WTC11 (cell line): ENCODE data around the gene ADCY3. TPM values are rescaled to one million over a fixed set of nuclear protein-coding genes. Genes with fewer than 3 reads are reported as not detected.

Experiments
- ATAC-seq: fragments of 200-7000 bp; cut with Tn5 transposase; 2 replicates; pipeline ENCODE4 v1.10.0; 2021; ENCODE audit warnings: mild to moderate bottlenecking, moderate library complexity
- CTCF ChIA-PET: fragments of 300-600 bp; sonication (Branson Sonifier 250); formaldehyde crosslinking; loops from one replicate; lab custom pipeline; 2021; ENCODE audit warnings: antibody characterized with exemption; lab: Charles Lee
- POLR2A ChIA-PET: fragments of 350-600 bp; sonication (Branson Sonifier 250); formaldehyde crosslinking; loops from one replicate; lab custom pipeline; 2021; ENCODE audit warnings: antibody characterized with exemption; lab: Charles Lee
- DNase-seq: peaks from one replicate; pipeline ENCODE4 v3.0.0; 2021; ENCODE audit warnings: low spot score
- H3K27ac Mint-ChIP-seq: 2 replicates; pipeline ENCODE4 v1.8.0; 2021; ENCODE audit warnings: mixed read lengths
- H3K27me3 Mint-ChIP-seq: 2 replicates; pipeline ENCODE4 v1.8.0; 2021; ENCODE audit warnings: low read depth, mild to moderate bottlenecking, moderate library complexity, mixed read lengths
- H3K36me3 Mint-ChIP-seq: 2 replicates; pipeline ENCODE4 v1.8.0; 2021; ENCODE audit warnings: mixed read lengths
- H3K4me1 Mint-ChIP-seq: 2 replicates; pipeline ENCODE4 v1.8.0; 2022; ENCODE audit warnings: mixed read lengths
- H3K4me3 Mint-ChIP-seq: 2 replicates; pipeline ENCODE4 v1.8.0; 2021; ENCODE audit warnings: mild to moderate bottlenecking, moderate library complexity, mixed read lengths
- H3K9me3 Mint-ChIP-seq: 2 replicates; pipeline ENCODE4 v1.8.0; 2021; ENCODE audit warnings: mixed read lengths
- FOXK1 ChIP-seq: sonication (generic); formaldehyde crosslinking; IDR thresholded peaks from 2 replicates; pipeline ENCODE4 v1.8.0; 2022; ENCODE audit warnings: mild to moderate bottlenecking, moderate library complexity, missing genetic modification reagents
- FOXP4 ChIP-seq: sonication (generic); formaldehyde crosslinking; IDR thresholded peaks from 2 replicates; pipeline ENCODE4 v1.8.0; 2022; ENCODE audit warnings: mild to moderate bottlenecking, missing genetic modification reagents
- IRF2 ChIP-seq: sonication (generic); formaldehyde crosslinking; IDR thresholded peaks from 2 replicates; pipeline ENCODE4 v1.8.0; 2022; ENCODE audit warnings: low read depth, missing genetic modification reagents, borderline replicate concordance
- MLX ChIP-seq: sonication (generic); formaldehyde crosslinking; IDR thresholded peaks from 2 replicates; pipeline ENCODE4 v1.8.1; 2023; ENCODE audit warnings: mild to moderate bottlenecking, missing genetic modification reagents, moderate library complexity
- NFATC4 ChIP-seq: fragments of 250-450 bp; sonication (Bioruptor Pico); IDR thresholded peaks from 2 replicates; pipeline ENCODE4 v1.9.0; 2021; ENCODE audit warnings: mild to moderate bottlenecking
- NFE2L1 ChIP-seq: sonication (generic); formaldehyde crosslinking; IDR thresholded peaks from 2 replicates; pipeline ENCODE4 v1.8.1; 2023; ENCODE audit warnings: missing genetic modification reagents
- NFYB ChIP-seq: sonication (generic); formaldehyde crosslinking; conservative IDR thresholded peaks from 2 replicates; pipeline ENCODE4 v1.8.0; 2022; ENCODE audit warnings: low read depth, missing genetic modification reagents
- NR2C2 ChIP-seq: sonication (generic); formaldehyde crosslinking; IDR thresholded peaks from 2 replicates; pipeline ENCODE4 v1.8.0; 2022; ENCODE audit warnings: mild to moderate bottlenecking, missing genetic modification reagents
- RORB ChIP-seq: fragments of 250-450 bp; sonication (Bioruptor Pico); IDR thresholded peaks from 2 replicates; pipeline ENCODE4 v1.9.0; 2021; ENCODE audit warnings: mild to moderate bottlenecking
- SMAD4 ChIP-seq: sonication (generic); formaldehyde crosslinking; IDR thresholded peaks from 2 replicates; pipeline ENCODE4 v1.8.0; 2022; ENCODE audit warnings: mild to moderate bottlenecking, missing genetic modification reagents
- SOX15 ChIP-seq: fragments of 250-450 bp; sonication (Bioruptor Pico); IDR thresholded peaks from 2 replicates; pipeline ENCODE4 v1.9.0; 2021; ENCODE audit warnings: mild to moderate bottlenecking
- TEAD4 ChIP-seq: sonication (generic); formaldehyde crosslinking; IDR thresholded peaks from 2 replicates; pipeline ENCODE4 v1.8.0; 2022; ENCODE audit warnings: mild to moderate bottlenecking, missing genetic modification reagents
- ZBTB21 ChIP-seq: sonication (generic); formaldehyde crosslinking; IDR thresholded peaks from 2 replicates; pipeline ENCODE4 v1.8.1; 2023; ENCODE audit warnings: mild to moderate bottlenecking, missing genetic modification reagents, borderline replicate concordance
- ZNF121 ChIP-seq: sonication (generic); formaldehyde crosslinking; IDR thresholded peaks from 2 replicates; pipeline ENCODE4 v1.8.0; 2023; ENCODE audit warnings: missing genetic modification reagents
- ZNF423 ChIP-seq: fragments of 250-450 bp; sonication (Bioruptor Pico); IDR thresholded peaks from 2 replicates; pipeline ENCODE4 v2.1.2; 2022; ENCODE audit warnings: mild to moderate bottlenecking, moderate library complexity
- ZNF671 ChIP-seq: fragments of 250-450 bp; sonication (Bioruptor Pico); IDR thresholded peaks from 2 replicates; pipeline ENCODE4 v1.8.0; 2021; ENCODE audit warnings: mild to moderate bottlenecking
- total RNA-seq: library from RNA; stranded (reverse); gene quantifications from 3 replicates; pipeline ENCODE4 v1.2.3, GENCODE V29; 2021
- TF ChIP-seq, protein P1 (sequence below): sonication (generic); formaldehyde crosslinking; conservative IDR thresholded peaks from 2 replicates; pipeline ENCODE4 v1.8.1; 2023; ENCODE audit warnings: mild to moderate bottlenecking, low read depth, missing genetic modification reagents, moderate library complexity
- TF ChIP-seq, protein P2 (sequence below): sonication (generic); formaldehyde crosslinking; IDR thresholded peaks from 2 replicates; pipeline ENCODE4 v1.8.1; 2023; ENCODE audit warnings: mild to moderate bottlenecking, missing genetic modification reagents, moderate library complexity

The ADCY3 gene
- total RNA-seq, 1 experiment from 2014 or later = 37.1 TPM

- no peak for TF ChIP-seq FOXP4 (CRISPR knock-in tag)
Observed at GRCh38 chr2:24834733-24835395, 85.2 kb downstream of the ADCY3 start (continued).

DNA sequence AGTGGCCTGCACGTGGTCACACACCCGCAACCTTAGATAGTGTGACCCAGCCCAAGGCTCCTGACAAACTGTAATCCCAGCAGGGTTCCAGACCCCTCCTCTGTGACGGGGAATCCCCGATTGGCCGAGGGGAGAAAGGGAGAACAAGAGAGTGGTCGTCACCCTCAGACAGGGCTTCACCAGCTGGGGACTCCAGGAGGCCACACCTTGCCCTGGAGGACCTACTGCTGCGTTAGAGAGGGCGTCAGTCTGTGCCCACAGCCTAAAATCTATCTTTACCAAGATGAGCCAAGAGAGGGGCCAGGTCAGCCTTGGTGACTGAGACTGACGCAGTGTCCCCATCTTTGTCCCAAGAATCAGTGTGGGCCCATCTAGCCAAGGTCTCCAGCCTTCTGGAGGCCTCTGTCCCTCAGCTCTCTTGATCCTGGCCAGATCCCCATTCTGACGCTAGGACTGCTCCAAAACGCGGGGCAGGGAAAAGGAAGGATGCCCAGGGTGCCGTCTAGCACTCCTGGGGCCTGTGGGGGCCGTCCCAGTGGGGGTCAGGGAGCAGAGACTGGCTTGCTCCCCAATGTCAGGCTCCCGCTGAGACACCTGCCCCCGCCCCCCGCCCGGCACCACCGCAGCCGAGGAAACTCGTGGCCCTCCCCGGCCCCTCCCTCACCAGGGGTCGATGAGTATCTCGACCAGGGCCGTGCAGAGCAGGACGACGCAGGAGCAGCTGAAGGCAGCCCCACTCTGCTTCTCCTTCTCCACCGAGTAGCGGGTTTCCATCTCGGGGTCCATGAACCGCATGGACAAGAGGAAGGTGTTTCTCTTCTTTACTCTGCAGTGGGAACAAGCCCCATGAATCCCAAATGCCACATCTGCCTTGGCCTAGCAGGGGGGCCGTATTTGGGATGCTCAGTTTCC lies 86.0 kb downstream of the ADCY3 start:
- Mint-ChIP-seq H3K4me1 (peaks cover 18% of the 10 kb centered on the region), H3K4me3 (no peak overlapping the region)
- DNase-seq = no peak
- ChIA-PET POLR2A (interaction anchor here (0.5 to 0.6 kb wide), 2 partner anchors 78 to 384 kb away, joined by 4 to 6 read pairs; no protein-coding TSS in a partner anchor), CTCF (interaction anchor here (0.6 to 2.5 kb wide), 3 partner anchors 71 to 295 kb away, joined by 3 to 5 read pairs (median 4); no protein-coding TSS in a partner anchor)
- TF ChIP-seq FOXP4 (CRISPR knock-in tag) = no peak
- TF ChIP-seq SMAD4 (CRISPR knock-in tag) = no peak
- no peak for TF ChIP-seq TEAD4 (CRISPR knock-in tag)
- no peak for TF ChIP-seq NR2C2
- TF ChIP-seq RORB (CRISPR knock-in tag) = no peak
- no peak for TF ChIP-seq ZNF423 (CRISPR knock-in tag)
- TF ChIP-seq ZNF121 (CRISPR knock-in tag) = no peak
- TF ChIP-seq NFATC4 (CRISPR knock-in tag) = no peak
- TF ChIP-seq, all 79 proteins: peak for 0
- ATAC-seq = no peak
- H3K27me3 Mint-ChIP-seq = no peaks in the 10 kb centered on the region
- peaks cover 33% of the 10 kb centered on the region for H3K36me3 Mint-ChIP-seq
- no peaks in the 10 kb centered on the region for H3K9me3 Mint-ChIP-seq
- H3K27ac Mint-ChIP-seq = 0 out of 2 replicates have a peak overlapping the region, but pooled peaks have one; percentile 20

- peak; percentile 14 for ATAC-seq
Observed at GRCh38 chr2:24832931-24833701, 86.9 kb downstream of the ADCY3 start.

GRCh38 chr2:24832521-24832920 lies 87.5 kb downstream of the ADCY3 start:
- Mint-ChIP-seq H3K27me3 (no peaks in the 10 kb centered on the region; the same call in 1 of the 2 replicates), H3K4me1 (peaks cover 23% of the 10 kb centered on the region), H3K36me3 (peaks cover 33% of the 10 kb centered on the region), H3K9me3 (no peaks in the 10 kb centered on the region), H3K4me3 (no peak overlapping the region), H3K27ac (peak overlapping the region; percentile 85)
- ChIA-PET CTCF (interaction anchor here (2.5 kb wide), 1 partner anchor 219 kb away, joined by 5 read pairs; no protein-coding TSS in a partner anchor), POLR2A (interaction anchor here (0.8 kb wide), 1 partner anchor 125 kb away, joined by 4 read pairs; no protein-coding TSS in a partner anchor)
- ATAC-seq = no peak
- DNase-seq = no peak
- no peak for TF ChIP-seq NFATC4 (CRISPR knock-in tag)
- no peak for TF ChIP-seq MLX (CRISPR knock-in tag)
- TF ChIP-seq, protein P1, sequence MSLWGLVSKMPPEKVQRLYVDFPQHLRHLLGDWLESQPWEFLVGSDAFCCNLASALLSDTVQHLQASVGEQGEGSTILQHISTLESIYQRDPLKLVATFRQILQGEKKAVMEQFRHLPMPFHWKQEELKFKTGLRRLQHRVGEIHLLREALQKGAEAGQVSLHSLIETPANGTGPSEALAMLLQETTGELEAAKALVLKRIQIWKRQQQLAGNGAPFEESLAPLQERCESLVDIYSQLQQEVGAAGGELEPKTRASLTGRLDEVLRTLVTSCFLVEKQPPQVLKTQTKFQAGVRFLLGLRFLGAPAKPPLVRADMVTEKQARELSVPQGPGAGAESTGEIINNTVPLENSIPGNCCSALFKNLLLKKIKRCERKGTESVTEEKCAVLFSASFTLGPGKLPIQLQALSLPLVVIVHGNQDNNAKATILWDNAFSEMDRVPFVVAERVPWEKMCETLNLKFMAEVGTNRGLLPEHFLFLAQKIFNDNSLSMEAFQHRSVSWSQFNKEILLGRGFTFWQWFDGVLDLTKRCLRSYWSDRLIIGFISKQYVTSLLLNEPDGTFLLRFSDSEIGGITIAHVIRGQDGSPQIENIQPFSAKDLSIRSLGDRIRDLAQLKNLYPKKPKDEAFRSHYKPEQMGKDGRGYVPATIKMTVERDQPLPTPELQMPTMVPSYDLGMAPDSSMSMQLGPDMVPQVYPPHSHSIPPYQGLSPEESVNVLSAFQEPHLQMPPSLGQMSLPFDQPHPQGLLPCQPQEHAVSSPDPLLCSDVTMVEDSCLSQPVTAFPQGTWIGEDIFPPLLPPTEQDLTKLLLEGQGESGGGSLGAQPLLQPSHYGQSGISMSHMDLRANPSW (CRISPR knock-in tag) = no peak
- TF ChIP-seq FOXK1 (CRISPR knock-in tag) = no peak
- TF ChIP-seq NFE2L1 = no peak
- no peak for TF ChIP-seq IRF2 (CRISPR knock-in tag)
- TF ChIP-seq SOX15 (CRISPR knock-in tag) = no peak
- TF ChIP-seq, protein P2, sequence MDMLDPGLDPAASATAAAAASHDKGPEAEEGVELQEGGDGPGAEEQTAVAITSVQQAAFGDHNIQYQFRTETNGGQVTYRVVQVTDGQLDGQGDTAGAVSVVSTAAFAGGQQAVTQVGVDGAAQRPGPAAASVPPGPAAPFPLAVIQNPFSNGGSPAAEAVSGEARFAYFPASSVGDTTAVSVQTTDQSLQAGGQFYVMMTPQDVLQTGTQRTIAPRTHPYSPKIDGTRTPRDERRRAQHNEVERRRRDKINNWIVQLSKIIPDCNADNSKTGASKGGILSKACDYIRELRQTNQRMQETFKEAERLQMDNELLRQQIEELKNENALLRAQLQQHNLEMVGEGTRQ (CRISPR knock-in tag) = no peak
- TF ChIP-seq NFYB (CRISPR knock-in tag) = no peak
- no peak for TF ChIP-seq ZNF671 (CRISPR knock-in tag)

More at GRCh38 chr2:24832931-24833701, 86.9 kb downstream of the ADCY3 start:
- POLR2A ChIA-PET = interaction anchor here (0.5 to 0.8 kb wide), 2 partner anchors 125 to 788 kb away, joined by 4 to 5 read pairs; no protein-coding TSS in a partner anchor
- H3K9me3 Mint-ChIP-seq = no peaks in the 10 kb centered on the region
- TF ChIP-seq ZNF423 (CRISPR knock-in tag) (peak; percentile 100), ZBTB21 (CRISPR knock-in tag) (no peak)
- TF ChIP-seq, all 79 proteins: peak for 1
- Mint-ChIP-seq H3K27me3 (no peaks in the 10 kb centered on the region), H3K4me1 (peaks cover 18% of the 10 kb centered on the region), H3K36me3 (peaks cover 33% of the 10 kb centered on the region), H3K4me3 (no peak overlapping the region), H3K27ac (peak overlapping the region; percentile 85)
- DNase-seq = no peak
- CTCF ChIA-PET = interaction anchor here (0.6 to 2.5 kb wide), 3 partner anchors 70 to 296 kb away, joined by 3 to 5 read pairs (median 4); no protein-coding TSS in a partner anchor
